CD8-positive, alpha-beta memory T cell (primary cell): ENCODE measurements around the gene HABP2. TPM values are rescaled to one million over a fixed set of nuclear protein-coding genes. Genes with fewer than 3 reads are reported as not detected.

Experiments
- CTCF ChIA-PET: fragments of 350-600 bp; sonication (Branson Sonifier 250); formaldehyde crosslinking; loops from one replicate; lab custom pipeline; 2021; ENCODE audit warnings: antibody characterized with exemption; lab: Charles Lee
- POLR2A ChIA-PET: fragments of 350-600 bp; sonication (Branson Sonifier 250); formaldehyde crosslinking; loops from one replicate; lab custom pipeline; 2021; ENCODE audit warnings: antibody characterized with exemption; lab: Charles Lee
- DNase-seq, 5 donors: peaks; one replicate each; pipeline versions ENCODE4 v3.0.0 to v3.0.0-alpha.2; 2020 to 2022; ENCODE audit warnings: mixed read lengths in 1 of 5
- H3K27ac ChIP-seq: one replicate; pipeline ENCODE4 v1.7.0; 2013; ENCODE audit warnings: low read depth, mild to moderate bottlenecking, low read length, moderate library complexity
- H3K27me3 ChIP-seq: 2 replicates; pipeline ENCODE4 v1.7.0; 2013; ENCODE audit warnings: low read length, mild to moderate bottlenecking; ENCODE audit not compliant: insufficient read depth, poor library complexity, severe bottlenecking
- H3K36me3 ChIP-seq: 2 replicates; pipeline ENCODE4 v1.7.0; 2013; ENCODE audit warnings: mild to moderate bottlenecking, low read length, moderate library complexity; ENCODE audit not compliant: insufficient read depth
- H3K4me1 ChIP-seq: 2 replicates; pipeline ENCODE4 v1.7.0; 2013; ENCODE audit warnings: mild to moderate bottlenecking, low read length, moderate library complexity; ENCODE audit not compliant: insufficient read depth
- H3K4me3 ChIP-seq: 2 replicates; pipeline ENCODE4 v1.7.0; 2013; ENCODE audit warnings: mild to moderate bottlenecking, low read length
- H3K9me3 ChIP-seq: 2 replicates; pipeline ENCODE4 v1.7.0; 2013; ENCODE audit warnings: mild to moderate bottlenecking, low read length
- H3K27ac Mint-ChIP-seq, 8 donors: one replicate each; pipeline ENCODE4 v1.8.0; 2020 to 2021; ENCODE audit warnings: mixed read lengths in 8 of 8, mild to moderate bottlenecking in 6 of 8, inconsistent platforms in 3 of 8, moderate library complexity in 3 of 8
- H3K27me3 Mint-ChIP-seq, 2 donors: one replicate each; pipeline ENCODE4 v1.8.0; 2020 to 2021; ENCODE audit warnings: mixed read lengths in 2 of 2, mild to moderate bottlenecking in 1 of 2, moderate library complexity in 1 of 2
- H3K36me3 Mint-ChIP-seq, 3 donors: one replicate each; pipeline ENCODE4 v1.8.0; 2020 to 2021; ENCODE audit warnings: mixed read lengths in 3 of 3, inconsistent platforms in 1 of 3, mild to moderate bottlenecking in 1 of 3
- H3K4me1 Mint-ChIP-seq, 3 donors: one replicate each; pipeline ENCODE4 v1.8.0; 2020 to 2021; ENCODE audit warnings: mixed read lengths in 3 of 3, inconsistent platforms in 1 of 3, mild to moderate bottlenecking in 1 of 3
- H3K4me3 Mint-ChIP-seq, 7 donors: one replicate each; pipeline ENCODE4 v1.8.0; 2020 to 2021; ENCODE audit warnings: mixed read lengths in 7 of 7, mild to moderate bottlenecking in 6 of 7, moderate library complexity in 4 of 7, inconsistent platforms in 2 of 7
- H3K9me3 Mint-ChIP-seq, 5 donors: one replicate each; pipeline ENCODE4 v1.8.0; 2020 to 2022; ENCODE audit warnings: mixed read lengths in 5 of 5, mild to moderate bottlenecking in 3 of 5, moderate library complexity in 2 of 5, inconsistent platforms in 1 of 5
- polyA plus RNA-seq: library from polyadenylated mRNA; unstranded; fragments of 300-500 nt; fragmentation: Illumina TruSeq; gene quantifications from one replicate; pipeline ENCODE4 v1.2.3, GENCODE V29; 2021
- total RNA-seq, 2 experiments: library from RNA; stranded (reverse); gene quantifications; one replicate each; pipeline ENCODE4 v1.2.3, GENCODE V29; 2021

HABP2 gene
- total and polyA plus RNA-seq, 3 experiments from 2014 or later: not detected

- no peak overlapping the region for H3K4me3 ChIP-seq
- H3K4me1 Mint-ChIP-seq: no peaks in the 10 kb centered on the region
- H3K27me3 Mint-ChIP-seq: peaks cover 15 to 21% of the 10 kb centered on the region in 2 donors
- peaks cover 0 to 2% (median 0%) of the 10 kb centered on the region in 3 donors for H3K36me3 Mint-ChIP-seq
- no peak for DNase-seq
- H3K4me3 Mint-ChIP-seq: no peak overlapping the region
- CTCF ChIA-PET: no interaction called here
- no peaks in the 10 kb centered on the region for H3K9me3 ChIP-seq
- no peaks in the 10 kb centered on the region for H3K36me3 ChIP-seq
- H3K9me3 Mint-ChIP-seq: peaks cover 0 to 7% (median 5%) of the 10 kb centered on the region in 5 donors
- no peaks in the 10 kb centered on the region for H3K4me1 ChIP-seq
- H3K27ac ChIP-seq: no peak overlapping the region
- POLR2A ChIA-PET: no interaction called here
- H3K27ac Mint-ChIP-seq: no peak overlapping the region
- no peaks in the 10 kb centered on the region for H3K27me3 ChIP-seq
Observed at GRCh38 chr10:113517165-113517900, 35.5 kb upstream of the HABP2 start.

- H3K4me1 Mint-ChIP-seq: no peaks in the 10 kb centered on the region
Observed at GRCh38 chr10:113517901-113518260, 35.0 kb upstream of the HABP2 start.

GRCh38 chr10:113518415-113518814 is 34.4 kb upstream of the HABP2 start:
- no peaks in the 10 kb centered on the region for H3K9me3 ChIP-seq
- CTCF ChIA-PET: no interaction called here
- no peak overlapping the region for H3K4me3 Mint-ChIP-seq
- DNase-seq: no peak
- peaks cover 14 to 27% of the 10 kb centered on the region in 2 donors for H3K27me3 Mint-ChIP-seq
- no peak overlapping the region for H3K27ac Mint-ChIP-seq
- no peak overlapping the region for H3K4me3 ChIP-seq
- POLR2A ChIA-PET: no interaction called here
- no peak overlapping the region for H3K27ac ChIP-seq
- peaks cover 0 to 4% (median 0%) of the 10 kb centered on the region in 5 donors for H3K9me3 Mint-ChIP-seq
- H3K36me3 ChIP-seq: no peaks in the 10 kb centered on the region
- H3K4me1 Mint-ChIP-seq: no peaks in the 10 kb centered on the region
- H3K27me3 ChIP-seq: no peaks in the 10 kb centered on the region
- no peaks in the 10 kb centered on the region for H3K4me1 ChIP-seq
- H3K36me3 Mint-ChIP-seq: peaks cover 0 to 2% (median 0%) of the 10 kb centered on the region in 3 donors

More at GRCh38 chr10:113517901-113518260, 35.0 kb upstream of the HABP2 start:
- Histone ChIP-seq H3K36me3 (no peaks in the 10 kb centered on the region), H3K4me3 (no peak overlapping the region), H3K4me1 (no peaks in the 10 kb centered on the region), H3K9me3 (no peaks in the 10 kb centered on the region), H3K27me3 (no peaks in the 10 kb centered on the region), H3K27ac (no peak overlapping the region)
- DNase-seq: no peak
- Mint-ChIP-seq H3K4me3 (no peak overlapping the region), H3K9me3 (peaks cover 0 to 4% (median 2%) of the 10 kb centered on the region in 5 donors), H3K27me3 (peaks cover 15 to 26% of the 10 kb centered on the region in 2 donors), H3K36me3 (peaks cover 0 to 2% (median 0%) of the 10 kb centered on the region in 3 donors), H3K27ac (no peak overlapping the region)
- ChIA-PET CTCF (no interaction called here), POLR2A (no interaction called here)

- Mint-ChIP-seq H3K4me3 (no peak overlapping the region), H3K27me3 (peaks cover 8 to 23% of the 10 kb centered on the region in 2 donors), H3K4me1 (no peaks in the 10 kb centered on the region), H3K36me3 (no peaks in the 10 kb centered on the region), H3K27ac (no peak overlapping the region), H3K9me3 (no peaks in the 10 kb centered on the region)
- no peaks in the 10 kb centered on the region for H3K4me1 ChIP-seq
- H3K27me3 ChIP-seq: no peaks in the 10 kb centered on the region
- ChIA-PET POLR2A (no interaction called here), CTCF (no interaction called here)
- no peaks in the 10 kb centered on the region for H3K9me3 ChIP-seq
- no peak overlapping the region for H3K27ac ChIP-seq
- H3K4me3 ChIP-seq: no peak overlapping the region
- no peaks in the 10 kb centered on the region for H3K36me3 ChIP-seq
- no peak for DNase-seq
Observed at GRCh38 chr10:113518816-113519591, 33.8 kb upstream of the HABP2 start.

- Histone ChIP-seq H3K4me1 (no peaks in the 10 kb centered on the region), H3K36me3 (no peaks in the 10 kb centered on the region), H3K4me3 (no peak overlapping the region), H3K27me3 (no peaks in the 10 kb centered on the region), H3K9me3 (no peaks in the 10 kb centered on the region), H3K27ac (no peak overlapping the region)
- Mint-ChIP-seq H3K4me1 (no peaks in the 10 kb centered on the region), H3K27me3 (peaks cover 8 to 26% of the 10 kb centered on the region in 2 donors), H3K27ac (no peak overlapping the region), H3K9me3 (no peaks in the 10 kb centered on the region), H3K4me3 (no peak overlapping the region), H3K36me3 (no peaks in the 10 kb centered on the region)
- CTCF ChIA-PET: no interaction called here
- DNase-seq: no peak
- POLR2A ChIA-PET: no interaction called here
Observed at GRCh38 chr10:113519681-113520115, 33.2 kb upstream of the HABP2 start.

- no peaks in the 10 kb centered on the region for H3K4me1 ChIP-seq
- no peaks in the 10 kb centered on the region for H3K9me3 Mint-ChIP-seq
- CTCF ChIA-PET: no interaction called here
Observed at GRCh38 chr10:113520261-113520660, 32.6 kb upstream of the HABP2 start.

GRCh38 chr10:113520690-113521474 is 32.0 kb upstream of the HABP2 start:
- ChIA-PET CTCF (interaction anchor here (1.2 kb wide), 1 partner anchor 26 kb away, joined by 3 read pairs; no protein-coding TSS in a partner anchor), POLR2A (no interaction called here)
- Histone ChIP-seq H3K36me3 (no peaks in the 10 kb centered on the region), H3K27ac (no peak overlapping the region), H3K4me1 (no peaks in the 10 kb centered on the region), H3K9me3 (no peaks in the 10 kb centered on the region), H3K27me3 (no peaks in the 10 kb centered on the region), H3K4me3 (no peak overlapping the region)
- Mint-ChIP-seq H3K27ac (no peak overlapping the region), H3K36me3 (no peaks in the 10 kb centered on the region), H3K4me3 (no peak overlapping the region), H3K27me3 (peaks cover 10 to 21% of the 10 kb centered on the region in 2 donors), H3K9me3 (no peaks in the 10 kb centered on the region), H3K4me1 (no peaks in the 10 kb centered on the region)
- peak in 1 of 5 donors; percentile 1 for DNase-seq

More at GRCh38 chr10:113520261-113520660, 32.6 kb upstream of the HABP2 start:
- H3K27ac Mint-ChIP-seq: no peak overlapping the region
- POLR2A ChIA-PET: no interaction called here
- Histone ChIP-seq H3K9me3 (no peaks in the 10 kb centered on the region), H3K27me3 (no peaks in the 10 kb centered on the region), H3K36me3 (no peaks in the 10 kb centered on the region), H3K27ac (no peak overlapping the region), H3K4me3 (no peak overlapping the region)
- no peaks in the 10 kb centered on the region for H3K4me1 Mint-ChIP-seq
- H3K36me3 Mint-ChIP-seq: no peaks in the 10 kb centered on the region
- H3K27me3 Mint-ChIP-seq: peaks cover 10 to 21% of the 10 kb centered on the region in 2 donors
- no peak for DNase-seq
- no peak overlapping the region for H3K4me3 Mint-ChIP-seq
